ENCODE results near the gene GPSM3. TPM values are rescaled to one million over a fixed set of nuclear protein-coding genes. Genes with fewer than 3 reads are reported as not detected.

GPSM3 gene
- total RNA-seq, 1 experiment from 2014 or later, result 11.8 TPM

GRCh38 chr6:32151181-32151862 is 41.1 kb downstream of the GPSM3 start:
- no peak overlapping the region for H3K27ac Mint-ChIP-seq
- no peak overlapping the region for H2BK15ac ChIP-seq (ENCODE audit: low read depth, low read length)
- no peak overlapping the region for H3K4ac ChIP-seq (ENCODE audit: low read depth, low read length)
- H3K79me1 ChIP-seq (ENCODE audit: insufficient read depth, low read depth, low read length, poor library complexity, severe bottlenecking), result no peaks in the 10 kb centered on the region
- H3K9ac ChIP-seq (ENCODE audit: extremely low read depth, insufficient read length, low read length), result no peak overlapping the region
- no peaks in the 10 kb centered on the region; the same call in 1 of the 2 replicates for H3K79me2 ChIP-seq (ENCODE audit: insufficient read depth, low read length)
- WGBS (ENCODE audit: extremely low coverage, insufficient read length, low lambda C conversion rate), result no CpG with 5 or more reads among the region's 8 CpGs
- no peak overlapping the region for H2BK120ac ChIP-seq (ENCODE audit: low read depth, low read length, poor library complexity, severe bottlenecking)
- H3K56ac ChIP-seq (ENCODE audit: insufficient read length, low read depth, low read length), result no peak overlapping the region
- H2BK12ac ChIP-seq (ENCODE audit: insufficient read length, low read depth, low read length), result no peak overlapping the region
- H3K4me2 ChIP-seq (ENCODE audit: insufficient read depth, insufficient read length, low read length), result peak overlapping the region; percentile 81
- H4K5ac ChIP-seq (ENCODE audit: insufficient read length, low read depth, low read length), result no peak overlapping the region
- H2BK5ac ChIP-seq (ENCODE audit: insufficient read length, low read length), result no peak overlapping the region
- H3K4me1 ChIP-seq (ENCODE audit: insufficient read depth, low read length), result peaks cover 7% of the 10 kb centered on the region
- H3K27me3 ChIP-seq (ENCODE audit: insufficient read depth, low read length), result no peaks in the 10 kb centered on the region; the same call in 1 of the 2 replicates
- peak overlapping the region; percentile 49 to 98 for H3K4me3 Mint-ChIP-seq
- H3K9me3 Mint-ChIP-seq, result no peaks in the 10 kb centered on the region; a peak in 1 of 5 replicates
- TF ChIP-seq CTCF (conservative IDR thresholded peaks at IDR 0.05), result no peak
- H3K27me3 Mint-ChIP-seq (ENCODE audit: low read depth), result peaks cover 4% of the 10 kb centered on the region
- H3K14ac ChIP-seq (ENCODE audit: insufficient read depth, low read length), result no peak overlapping the region
- H4K20me1 ChIP-seq (ENCODE audit: control insufficient read depth, insufficient read depth, insufficient read length), result no peaks in the 10 kb centered on the region
- H3K18ac ChIP-seq (ENCODE audit: insufficient read length, low read depth, low read length), result no peak overlapping the region
- H3K36me3 Mint-ChIP-seq (ENCODE audit: insufficient read depth in 1 of 3, low read depth in 3 of 3), result peaks cover 11 to 15% (median 11%) of the 10 kb centered on the region in 3 experiments; a peak in 6 of 7 replicates
- H3K4me1 Mint-ChIP-seq, result peaks cover 41 to 62% of the 10 kb centered on the region in 2 experiments
- H2AK5ac ChIP-seq (ENCODE audit: insufficient read length, low read length), result no peak overlapping the region
- no peak for DNase-seq
- H2BK20ac ChIP-seq (ENCODE audit: low read depth, low read length, poor library complexity, severe bottlenecking), result no peak overlapping the region
- no peak overlapping the region for H3T11ph ChIP-seq (ENCODE audit: low read length)
- no peaks in the 10 kb centered on the region for H3K9me3 ChIP-seq (ENCODE audit: control insufficient read depth, low read depth, low read length)
- no peak overlapping the region for H3K23ac ChIP-seq (ENCODE audit: insufficient read length, low read depth, low read length)
- no peak overlapping the region for H3K27ac ChIP-seq (ENCODE audit: insufficient read length, low read depth, low read length)
- no peak overlapping the region for H4K91ac ChIP-seq (ENCODE audit: insufficient read length, low read depth, low read length)
- peaks cover 41% of the 10 kb centered on the region for H3K23me2 ChIP-seq (ENCODE audit: insufficient read length, low read depth, low read length, poor library complexity, severe bottlenecking)
- no peak overlapping the region for H4K8ac ChIP-seq (replicated peaks; ENCODE audit: insufficient read length, low read depth, low read length)
- no peak overlapping the region for H2AFZ ChIP-seq (ENCODE audit: low read length)

Data from H9 (cell line).